IMR-90 (cell line): ENCODE data around the gene CALCOCO1. TPM values are rescaled to one million over a fixed set of nuclear protein-coding genes. Genes with fewer than 3 reads are reported as not detected.

Source experiments
- ATAC-seq: fragments of 200-7000 bp; cut with Tn5 transposase; 2 replicates; pipeline ENCODE4 v1.9.1; 2020; ENCODE audit warnings: low read depth, mild to moderate bottlenecking, moderate library complexity
- BruUV-seq: library from RNA; stranded (reverse); fragments of 400-500 nt; replicated peaks from 2 replicates; lab custom pipeline; 2021; lab: Mats Ljungman, UMichigan
- CTCF ChIA-PET: fragments of 300-600 bp; formaldehyde crosslinking; extraction: SDS; loops from one replicate; lab custom pipeline; 2021; ENCODE audit warnings: antibody characterized with exemption; lab: Yijun Ruan, JAX
- POLR2A ChIA-PET: fragments of 300-600 bp; sonication (Branson Sonifier 250); formaldehyde crosslinking; loops from one replicate; lab custom pipeline; 2022; ENCODE audit warnings: antibody characterized with exemption; ENCODE audit not compliant: unreplicated experiment; lab: Charles Lee
- DNase-seq: peaks from one replicate; pipeline ENCODE4 v3.0.0; 2013
- H2AFZ ChIP-seq: replicated peaks from 2 replicates; pipeline ENCODE3; 2013; ENCODE audit warnings: low read length, mild to moderate bottlenecking; ENCODE audit not compliant: poor library complexity
- H2AK5ac ChIP-seq: 2 replicates; pipeline ENCODE4 v1.6.1; 2013; ENCODE audit warnings: low read depth, low read length, inconsistent platforms
- H2AK9ac ChIP-seq: replicated peaks from 2 replicates; pipeline ENCODE3; 2013; ENCODE audit warnings: mild to moderate bottlenecking, low read depth, low read length, moderate library complexity; ENCODE audit not compliant: poor library complexity
- H2BK120ac ChIP-seq: 2 replicates; pipeline ENCODE4 v1.6.1; 2013; ENCODE audit warnings: low read depth, low read length, inconsistent platforms
- H2BK15ac ChIP-seq: 3 replicates; pipeline ENCODE4 v1.6.1; 2013; ENCODE audit warnings: low read depth, low read length, inconsistent platforms
- H2BK20ac ChIP-seq: 2 replicates; pipeline ENCODE4 v1.6.1; 2013; ENCODE audit warnings: low read depth, mild to moderate bottlenecking, inconsistent platforms, low read length, moderate library complexity
- H2BK5ac ChIP-seq: 2 replicates; pipeline ENCODE4 v1.6.1; 2013; ENCODE audit warnings: mild to moderate bottlenecking, low read depth, low read length, inconsistent platforms; ENCODE audit not compliant: poor library complexity, severe bottlenecking
- H3K14ac ChIP-seq: replicated peaks from 2 replicates; pipeline ENCODE4 v1.6.1; 2013; ENCODE audit warnings: low read depth, low read length, inconsistent platforms
- H3K18ac ChIP-seq: 2 replicates; pipeline ENCODE4 v1.6.1; 2013; ENCODE audit warnings: low read depth, low read length, control low read depth
- H3K23ac ChIP-seq: 2 replicates; pipeline ENCODE4 v1.6.1; 2013; ENCODE audit warnings: low read depth, low read length, inconsistent platforms
- H3K27ac ChIP-seq: 2 replicates; pipeline ENCODE4 v1.5.1; 2013; ENCODE audit warnings: mild to moderate bottlenecking, control low read depth, low read length; ENCODE audit not compliant: insufficient read depth
- H3K27me3 ChIP-seq: 2 replicates; pipeline ENCODE4 v1.6.1; 2013; ENCODE audit warnings: low read length; ENCODE audit not compliant: control insufficient read depth, insufficient read depth
- H3K36me3 ChIP-seq: 2 replicates; pipeline ENCODE4 v1.6.1; 2013; ENCODE audit warnings: low read length, mixed read lengths; ENCODE audit not compliant: control insufficient read depth, insufficient read depth
- H3K4ac ChIP-seq: 2 replicates; pipeline ENCODE4 v1.6.1; 2013; ENCODE audit warnings: low read depth, low read length, inconsistent platforms
- H3K4me1 ChIP-seq: 2 replicates; pipeline ENCODE4 v1.6.1; 2013; ENCODE audit warnings: low read length, mixed read lengths; ENCODE audit not compliant: control insufficient read depth, insufficient read depth
- H3K4me2 ChIP-seq: 2 replicates; pipeline ENCODE4 v1.6.1; 2013; ENCODE audit warnings: low read depth, mild to moderate bottlenecking, control low read depth, low read length, moderate library complexity
- H3K4me3 ChIP-seq: 2 replicates; pipeline ENCODE4 v1.5.1; 2013; ENCODE audit warnings: low read depth, mild to moderate bottlenecking, control low read depth, low read length, moderate library complexity; ENCODE audit not compliant: insufficient read depth
- H3K56ac ChIP-seq: 2 replicates; pipeline ENCODE4 v1.6.1; 2013; ENCODE audit warnings: low read length, inconsistent platforms; ENCODE audit not compliant: insufficient read depth; ENCODE audit errors: extremely low read depth
- H3K79me1 ChIP-seq, 2 experiments: 2 replicates each; pipeline ENCODE4 v1.6.1; 2013; ENCODE audit warnings: low read length in 2 of 2, inconsistent platforms in 1 of 2, low read depth in 1 of 2
- H3K9ac ChIP-seq: 2 replicates; pipeline ENCODE4 v1.6.1; 2013; ENCODE audit warnings: low read depth, low read length, control low read depth
- H3K9me1 ChIP-seq: 2 replicates; pipeline ENCODE4 v1.6.1; 2013; ENCODE audit warnings: low read length, inconsistent platforms; ENCODE audit not compliant: insufficient read depth
- H3K9me3 ChIP-seq: 2 replicates; pipeline ENCODE4 v1.6.1; 2013; ENCODE audit warnings: low read length; ENCODE audit not compliant: control insufficient read depth, insufficient read depth
- H4K20me1 ChIP-seq: 2 replicates; pipeline ENCODE4 v1.6.1; 2013; ENCODE audit warnings: low read length, inconsistent platforms; ENCODE audit not compliant: insufficient read depth
- H4K5ac ChIP-seq: 2 replicates; pipeline ENCODE4 v1.6.1; 2013; ENCODE audit warnings: mild to moderate bottlenecking, low read depth, low read length, control low read depth
- H4K8ac ChIP-seq, 2 experiments: 2 replicates each; pipeline ENCODE4 v1.6.1; 2013; ENCODE audit warnings: low read depth in 2 of 2, low read length in 2 of 2, control low read depth in 1 of 2, inconsistent platforms in 1 of 2
- H4K91ac ChIP-seq: 2 replicates; pipeline ENCODE4 v1.6.1; 2013; ENCODE audit warnings: low read depth, low read length, inconsistent platforms; ENCODE audit not compliant: insufficient read depth
- BHLHE40 ChIP-seq: fragments of 150-350 bp; IDR thresholded peaks from 2 replicates; pipeline ENCODE4 v1.6.1; 2016; ENCODE audit warnings: mild to moderate bottlenecking, low read depth, low read length
- CEBPB ChIP-seq: IDR thresholded peaks from 2 replicates; pipeline ENCODE4 v1.6.1; 2012; ENCODE audit warnings: low read depth, low read length, improper control_type of control experiment
- FOS ChIP-seq: fragments of 150-350 bp; IDR thresholded peaks from 2 replicates; pipeline ENCODE4 v1.6.1; 2016; ENCODE audit warnings: low read depth, low read length
- MAFK ChIP-seq: IDR thresholded peaks from 2 replicates; pipeline ENCODE4 v1.6.1; 2012; ENCODE audit warnings: low read depth, low read length, improper control_type of control experiment
- MAZ ChIP-seq: IDR thresholded peaks from 2 replicates; pipeline ENCODE4 v1.6.1; 2012; ENCODE audit warnings: low read depth, mild to moderate bottlenecking, low read length, improper control_type of control experiment, moderate library complexity, borderline replicate concordance
- NFE2L2 ChIP-seq: fragments of 150-350 bp; IDR thresholded peaks from 2 replicates; pipeline ENCODE4 v1.6.1; 2016; ENCODE audit warnings: low read depth, mild to moderate bottlenecking, low read length
- POLR2A ChIP-seq: IDR thresholded peaks from 2 replicates; pipeline ENCODE4 v1.6.1; 2012; ENCODE audit warnings: mild to moderate bottlenecking, low read depth, low read length
- RAD21 ChIP-seq: IDR thresholded peaks from 2 replicates; pipeline ENCODE4 v1.6.1; 2012; ENCODE audit warnings: low read length, improper control_type of control experiment
- SMC3 ChIP-seq: fragments of 150-350 bp; IDR thresholded peaks from 2 replicates; pipeline ENCODE4 v1.6.1; 2016; ENCODE audit warnings: low read depth, mild to moderate bottlenecking, antibody characterized with exemption, low read length, moderate library complexity
- WGBS, 2 experiments: methylation state at CpG; one replicate each; pipeline versions ENCODE4 v1.1.5 to v1.1.7; 2013; ENCODE audit warnings: missing lambda C conversion rate in 2 of 2; ENCODE audit not compliant: insufficient read length in 1 of 2; ENCODE audit errors: extremely low coverage in 2 of 2; 5-methylcytosine and 5-hydroxymethylcytosine counted together
- dilution Hi-C: fragments of 300-500 bp; cut with HindIII; formaldehyde crosslinking; loops from one replicate; pipeline ENCODE4 v1.14.3; 2018; ENCODE audit warnings: low sequenced_read_pairs; ENCODE audit not compliant: unreplicated experiment
- in situ Hi-C: fragments of 300-500 bp; cut with MboI; formaldehyde crosslinking; loops from 3 replicates; pipeline ENCODE4 v1.14.3; 2019; ENCODE audit warnings: low sequenced_read_pairs, inconsistent platforms, mixed read lengths
- intact Hi-C: fragments of 100-400 bp; cut with micrococcal nuclease; formaldehyde crosslinking; loops from 2 replicates; pipeline ENCODE4 v1.10.0; 2022
- polyA plus RNA-seq, 3 experiments: library from polyadenylated mRNA; depleted of rRNA; stranded (reverse); fragments of >200 nt; gene quantifications; 2 replicates each; pipeline ENCODE4 v1.2.3, GENCODE V29; 2012; ENCODE audit warnings: low replicate concordance in 1 of 3
- total RNA-seq: library from RNA; depleted of rRNA; stranded (reverse); fragments of >200 nt; gene quantifications from 2 replicates; pipeline ENCODE4 v1.2.3, GENCODE V29; 2012
- TF ChIP-seq, protein P1 (sequence below): conservative IDR thresholded peaks from 2 replicates; pipeline ENCODE4 v1.5.1; 2012; ENCODE audit warnings: mild to moderate bottlenecking, low read depth, low read length, improper control_type of control experiment
- TF ChIP-seq, protein P2 (sequence below): fragments of 150-350 bp; IDR thresholded peaks from 2 replicates; pipeline ENCODE4 v1.6.1; 2016; ENCODE audit warnings: low read depth, mild to moderate bottlenecking, low read length, moderate library complexity, borderline replicate concordance
- TF ChIP-seq, protein P3 (sequence below): fragments of 150-350 bp; IDR thresholded peaks from 2 replicates; pipeline ENCODE4 v1.6.1; 2017; ENCODE audit warnings: mild to moderate bottlenecking, antibody characterized with exemption, low read length, low read depth

The CALCOCO1 gene
- total and polyA plus RNA-seq, 2 of the 4 experiments (the other 2 are of a cell fraction): 156 to 169 TPM

DNA sequence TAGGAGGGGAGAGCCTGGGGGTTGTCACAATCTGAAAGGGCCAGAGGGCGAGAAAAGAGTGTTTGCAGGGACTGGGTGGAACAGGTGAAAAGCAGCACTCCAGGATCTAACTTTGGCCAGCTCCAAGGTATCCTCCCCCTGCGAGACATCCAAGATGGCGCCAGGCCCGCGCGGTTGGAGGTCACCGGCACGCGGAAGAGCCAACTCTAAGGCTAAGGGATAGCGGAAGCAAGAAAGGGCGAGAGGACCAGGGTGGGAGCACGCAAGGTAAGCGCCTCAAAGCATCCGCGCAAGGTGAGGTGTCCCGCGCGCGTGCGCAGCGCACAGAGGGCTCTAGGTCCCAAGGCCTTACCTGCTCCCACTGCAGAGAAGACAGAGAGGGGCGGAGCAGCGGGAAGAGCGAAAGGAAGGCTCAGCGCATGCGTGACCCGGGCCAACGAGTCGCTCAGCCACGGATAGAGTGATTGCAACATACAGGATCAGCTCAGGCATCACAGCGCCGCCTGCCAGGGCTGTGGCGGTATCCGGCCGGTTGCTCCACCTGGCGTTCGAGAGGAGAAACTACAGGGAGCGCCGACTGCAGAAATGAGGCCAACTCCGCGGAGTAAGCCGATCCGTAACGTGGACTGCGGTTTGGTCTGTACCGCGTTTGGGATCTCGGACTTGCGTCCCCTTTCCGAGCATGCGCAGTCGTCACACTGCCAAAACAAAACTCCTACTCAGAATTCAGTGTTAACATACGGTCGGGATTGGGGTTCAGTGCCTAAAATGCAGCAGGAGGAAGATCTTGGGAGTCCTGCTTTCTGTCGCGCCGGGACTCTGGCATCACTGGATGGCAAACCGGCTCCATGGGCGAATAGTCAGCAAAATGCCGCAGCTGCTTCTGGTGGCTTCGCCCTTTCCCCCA lies 51.3 kb downstream of the CALCOCO1 start, which contains the start of gene ATP5MC2:
TSS of gene ATP5MC2 (minus strand) at position 383 of the 907 bp plus-strand sequence. CDS start 3,469 bp downstream, outside the sequence.
- peak; percentile 99 for DNase-seq
- intact Hi-C loops: loop anchor here (1.0 to 5.0 kb wide), 3 partner anchors 50 to 133 kb away; partner anchors contain the start of genes ATF7 and CALCOCO1
- peak within 1 kb of the TSS; percentile 89 for H3K14ac ChIP-seq
- ChIA-PET POLR2A (no interaction called here), CTCF (interaction anchor here (0.9 to 1.5 kb wide), 6 partner anchors 13 to 137 kb away, joined by 3 to 10 read pairs (median 6); no protein-coding TSS in a partner anchor)
- H3K4me1 ChIP-seq: peaks cover 18% of the 10 kb centered on the region
- H3K36me3 ChIP-seq: peaks cover 13% of the 10 kb centered on the region
- peak within 1 kb of the TSS; percentile 90 for H2BK5ac ChIP-seq
- no peak within 1 kb of the TSS for H2BK20ac ChIP-seq
- peak within 1 kb of the TSS; percentile 23; the same call in 1 of the 3 replicates for H2BK15ac ChIP-seq
- TSS peak; percentile 46 for BruUV-seq
- H3K18ac ChIP-seq: peak within 1 kb of the TSS; percentile 82
- H4K20me1 ChIP-seq: no peaks in the 10 kb centered on the region
- H3K4ac ChIP-seq: peak within 1 kb of the TSS; percentile 92
- peak within 1 kb of the TSS; percentile 98 for H2AK9ac ChIP-seq
- H3K4me3 ChIP-seq: peak within 1 kb of the TSS; percentile 79
- in situ Hi-C loops: loop anchor here (5.0 kb wide), 1 partner anchor 134 kb away; no protein-coding TSS in a partner anchor
- peak; percentile 96 for ATAC-seq
- H2AFZ ChIP-seq: peak within 1 kb of the TSS; percentile 97
- H4K5ac ChIP-seq: peak within 1 kb of the TSS; percentile 94
- no peaks in the 10 kb centered on the region for H3K27me3 ChIP-seq
- peak within 1 kb of the TSS; percentile 78 to 99 for H4K8ac ChIP-seq
- H3K4me2 ChIP-seq: peak within 1 kb of the TSS; percentile 87
- H3K27ac ChIP-seq: peak within 1 kb of the TSS; percentile 88
- peak within 1 kb of the TSS; percentile 91 for H4K91ac ChIP-seq
- peaks cover 26 to 38% of the 10 kb centered on the region in 2 experiments for H3K79me1 ChIP-seq
- WGBS, 2 experiments: 2% methylated on average over 41 of the region's 61 CpGs; no CpG with 5 or more reads in 1 of the 2 experiments
- no peaks in the 10 kb centered on the region for H3K9me3 ChIP-seq
- H3K23ac ChIP-seq: peak within 1 kb of the TSS; percentile 73
- 0 out of 2 replicates have a peak, but pooled peaks cover 12% of the 10 kb centered on the region for H3K9me1 ChIP-seq
- H2BK120ac ChIP-seq: peak within 1 kb of the TSS; percentile 49
- H3K56ac ChIP-seq: peak within 1 kb of the TSS; percentile 65; the same call in 1 of the 2 replicates
- H3K9ac ChIP-seq: peak within 1 kb of the TSS; percentile 89
- dilution Hi-C loops: no loop called here
- peak within 1 kb of the TSS; percentile 86 for H2AK5ac ChIP-seq
- TF ChIP-seq MAFK (peak; percentile 62), BHLHE40 (0 out of 2 replicates have a peak, but pooled peaks have one; percentile 2), FOS (no peak), POLR2A (peak; percentile 60; the same call in 1 of the 2 replicates), SMC3 (peak; percentile 97), MAZ (no peak; the same call in 1 of the 2 replicates), NFE2L2 (no peak), CEBPB (peak; percentile 100), RAD21 (peak; percentile 91)
- TF ChIP-seq, protein P1, sequence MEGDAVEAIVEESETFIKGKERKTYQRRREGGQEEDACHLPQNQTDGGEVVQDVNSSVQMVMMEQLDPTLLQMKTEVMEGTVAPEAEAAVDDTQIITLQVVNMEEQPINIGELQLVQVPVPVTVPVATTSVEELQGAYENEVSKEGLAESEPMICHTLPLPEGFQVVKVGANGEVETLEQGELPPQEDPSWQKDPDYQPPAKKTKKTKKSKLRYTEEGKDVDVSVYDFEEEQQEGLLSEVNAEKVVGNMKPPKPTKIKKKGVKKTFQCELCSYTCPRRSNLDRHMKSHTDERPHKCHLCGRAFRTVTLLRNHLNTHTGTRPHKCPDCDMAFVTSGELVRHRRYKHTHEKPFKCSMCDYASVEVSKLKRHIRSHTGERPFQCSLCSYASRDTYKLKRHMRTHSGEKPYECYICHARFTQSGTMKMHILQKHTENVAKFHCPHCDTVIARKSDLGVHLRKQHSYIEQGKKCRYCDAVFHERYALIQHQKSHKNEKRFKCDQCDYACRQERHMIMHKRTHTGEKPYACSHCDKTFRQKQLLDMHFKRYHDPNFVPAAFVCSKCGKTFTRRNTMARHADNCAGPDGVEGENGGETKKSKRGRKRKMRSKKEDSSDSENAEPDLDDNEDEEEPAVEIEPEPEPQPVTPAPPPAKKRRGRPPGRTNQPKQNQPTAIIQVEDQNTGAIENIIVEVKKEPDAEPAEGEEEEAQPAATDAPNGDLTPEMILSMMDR: peak; percentile 100; the same call in 1 of the 2 replicates
- TF ChIP-seq, protein P2, sequence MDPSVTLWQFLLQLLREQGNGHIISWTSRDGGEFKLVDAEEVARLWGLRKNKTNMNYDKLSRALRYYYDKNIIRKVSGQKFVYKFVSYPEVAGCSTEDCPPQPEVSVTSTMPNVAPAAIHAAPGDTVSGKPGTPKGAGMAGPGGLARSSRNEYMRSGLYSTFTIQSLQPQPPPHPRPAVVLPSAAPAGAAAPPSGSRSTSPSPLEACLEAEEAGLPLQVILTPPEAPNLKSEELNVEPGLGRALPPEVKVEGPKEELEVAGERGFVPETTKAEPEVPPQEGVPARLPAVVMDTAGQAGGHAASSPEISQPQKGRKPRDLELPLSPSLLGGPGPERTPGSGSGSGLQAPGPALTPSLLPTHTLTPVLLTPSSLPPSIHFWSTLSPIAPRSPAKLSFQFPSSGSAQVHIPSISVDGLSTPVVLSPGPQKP: 0 out of 2 replicates have a peak, but pooled peaks have one; percentile 44
- TF ChIP-seq, protein P3, sequence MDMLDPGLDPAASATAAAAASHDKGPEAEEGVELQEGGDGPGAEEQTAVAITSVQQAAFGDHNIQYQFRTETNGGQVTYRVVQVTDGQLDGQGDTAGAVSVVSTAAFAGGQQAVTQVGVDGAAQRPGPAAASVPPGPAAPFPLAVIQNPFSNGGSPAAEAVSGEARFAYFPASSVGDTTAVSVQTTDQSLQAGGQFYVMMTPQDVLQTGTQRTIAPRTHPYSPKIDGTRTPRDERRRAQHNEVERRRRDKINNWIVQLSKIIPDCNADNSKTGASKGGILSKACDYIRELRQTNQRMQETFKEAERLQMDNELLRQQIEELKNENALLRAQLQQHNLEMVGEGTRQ: no peak
